GM19351 (cell line): ENCODE data around the gene SMU1.

Source experiments
- ATAC-seq: cut with Tn5 transposase; IDR thresholded peaks from one replicate; pipeline ENCODE4 v1.9.1; 2021; ENCODE audit warnings: mild to moderate bottlenecking, moderate library complexity; ENCODE audit not compliant: unreplicated experiment

SMU1 gene

GRCh38 chr9:33046061-33046460, 30.4 kb downstream of the SMU1 start:
- ATAC-seq: no peak

GRCh38 chr9:33044677-33045282, 31.7 kb downstream of the SMU1 start:
- ATAC-seq: no peak

- peak; percentile 86 for ATAC-seq
Observed at GRCh38 chr9:33044162-33044673, 32.3 kb downstream of the SMU1 start.

- ATAC-seq: no peak
Observed at GRCh38 chr9:33043671-33044070, 32.8 kb downstream of the SMU1 start.

GRCh38 chr9:33042473-33042872, 34.0 kb downstream of the SMU1 start:
- no peak for ATAC-seq

- ATAC-seq: no peak
Observed at GRCh38 chr9:33041432-33042188, 34.9 kb downstream of the SMU1 start.

DNA sequence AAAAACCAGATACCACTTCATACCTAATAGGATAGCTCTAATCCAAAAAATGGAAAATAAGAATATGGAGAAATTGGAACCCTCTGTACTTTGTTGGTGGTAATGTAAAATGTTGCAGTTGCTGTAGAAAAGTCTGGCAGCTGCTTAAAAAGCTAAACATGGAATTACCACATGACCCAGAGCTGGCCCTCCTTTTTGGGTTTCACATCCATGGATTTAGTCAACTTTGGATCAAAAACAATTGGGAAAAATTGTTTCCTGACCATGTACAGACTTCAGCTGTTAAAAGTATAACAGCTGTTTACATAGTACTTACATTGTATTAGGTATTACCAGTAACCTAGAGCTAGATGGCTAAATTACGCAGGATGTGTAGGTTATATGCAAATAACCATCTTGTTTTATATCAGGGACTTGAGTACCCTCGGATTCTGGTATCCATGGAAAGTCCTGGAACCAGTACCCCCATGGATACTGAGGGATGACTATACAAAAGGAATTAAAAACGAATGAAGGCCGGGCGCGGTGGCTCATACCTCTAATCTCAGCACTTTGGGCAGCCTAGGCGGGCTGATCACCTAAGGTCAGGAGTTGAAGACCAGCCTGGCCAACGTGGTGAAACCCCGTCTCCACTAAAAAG, 35.6 kb downstream of the SMU1 start:
- no peak for ATAC-seq

DNA sequence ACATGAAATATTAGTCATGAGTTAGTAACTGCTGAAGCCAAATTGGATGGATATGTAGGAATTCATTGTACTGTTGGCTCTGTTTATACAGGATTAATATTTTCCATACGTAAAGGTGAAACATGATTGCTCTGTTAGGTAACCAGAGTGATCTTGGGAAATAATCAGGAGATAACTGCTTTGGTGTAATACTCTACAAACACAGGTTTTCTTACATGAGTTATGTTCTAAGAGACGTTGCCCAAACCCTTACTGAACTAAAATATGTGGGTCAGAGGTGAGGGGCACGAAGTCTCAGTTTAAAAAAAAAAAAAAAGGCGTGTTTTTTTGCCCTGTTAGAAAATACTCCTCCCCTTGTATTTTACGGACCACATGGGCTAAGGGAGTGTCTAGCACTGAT, 43.6 kb downstream of the SMU1 start:
- ATAC-seq: no peak

- no peak for ATAC-seq
Observed at GRCh38 chr9:33032292-33032691, 44.2 kb downstream of the SMU1 start.

DNA sequence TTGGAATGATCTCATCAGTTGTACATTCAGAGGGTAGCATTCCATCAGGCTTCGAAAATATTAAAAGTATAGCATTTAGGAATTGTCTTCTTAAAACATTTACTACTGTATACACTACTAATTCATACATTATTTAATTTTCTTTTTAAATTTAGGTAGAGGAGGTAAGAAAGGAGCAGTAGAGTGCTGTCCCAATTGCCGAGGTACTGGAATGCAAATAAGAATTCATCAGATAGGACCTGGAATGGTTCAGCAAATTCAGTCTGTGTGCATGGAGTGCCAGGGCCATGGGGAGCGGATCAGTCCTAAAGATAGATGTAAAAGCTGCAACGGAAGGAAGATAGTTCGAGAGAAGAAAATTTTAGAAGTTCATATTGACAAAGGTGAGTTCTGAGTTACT, 46.2 kb downstream of the SMU1 start:
- ATAC-seq: no peak

GRCh38 chr9:33029231-33029786, 47.2 kb downstream of the SMU1 start:
- no peak for ATAC-seq

DNA sequence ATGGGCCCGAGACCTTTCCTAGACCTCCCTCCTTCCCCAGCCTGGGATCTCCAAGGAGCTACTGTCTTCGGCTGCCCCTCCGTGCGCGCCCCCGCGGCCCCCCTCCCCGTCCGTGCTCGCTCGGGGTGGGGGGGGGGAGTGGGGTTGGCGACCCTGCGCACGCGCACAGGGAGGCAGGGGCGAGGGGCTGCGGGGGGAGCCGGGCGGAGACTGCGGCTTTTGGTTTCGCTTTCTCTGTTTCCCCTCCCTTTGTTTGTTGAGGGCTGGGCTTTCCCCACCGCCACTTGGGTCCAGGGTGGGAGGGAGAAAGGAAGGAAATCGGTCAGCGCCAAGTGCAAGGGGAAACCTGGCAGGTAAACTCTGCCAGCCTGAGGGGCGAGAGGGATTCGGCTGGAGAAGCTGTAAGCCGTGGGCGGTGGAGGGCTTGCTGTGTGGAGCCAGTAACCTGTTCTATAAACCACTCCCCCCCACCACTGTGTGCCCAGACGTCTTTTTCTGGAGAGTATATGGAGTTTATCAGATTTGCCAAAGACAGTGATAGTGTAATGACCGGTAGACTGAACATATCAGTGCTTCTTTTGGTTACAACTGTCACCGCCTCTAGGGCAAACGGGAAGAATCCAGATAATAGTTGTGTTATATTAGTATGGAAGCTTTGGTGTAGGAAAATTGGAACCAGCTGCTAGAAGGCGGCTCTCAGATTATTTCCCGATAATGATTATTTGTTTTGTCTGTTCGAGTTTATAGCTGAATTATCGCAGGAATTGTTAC, 50.7 kb downstream of the SMU1 start:
- peak; percentile 37 for ATAC-seq

GRCh38 chr9:33024966-33025571, 51.4 kb downstream of the SMU1 start, which contains the start of gene DNAJA1:
Gene DNAJA1 (plus strand): TSS chr9:33025273. CDS start chr9:33026485, 1,212 bp downstream.
- peak; percentile 91 for ATAC-seq

DNA sequence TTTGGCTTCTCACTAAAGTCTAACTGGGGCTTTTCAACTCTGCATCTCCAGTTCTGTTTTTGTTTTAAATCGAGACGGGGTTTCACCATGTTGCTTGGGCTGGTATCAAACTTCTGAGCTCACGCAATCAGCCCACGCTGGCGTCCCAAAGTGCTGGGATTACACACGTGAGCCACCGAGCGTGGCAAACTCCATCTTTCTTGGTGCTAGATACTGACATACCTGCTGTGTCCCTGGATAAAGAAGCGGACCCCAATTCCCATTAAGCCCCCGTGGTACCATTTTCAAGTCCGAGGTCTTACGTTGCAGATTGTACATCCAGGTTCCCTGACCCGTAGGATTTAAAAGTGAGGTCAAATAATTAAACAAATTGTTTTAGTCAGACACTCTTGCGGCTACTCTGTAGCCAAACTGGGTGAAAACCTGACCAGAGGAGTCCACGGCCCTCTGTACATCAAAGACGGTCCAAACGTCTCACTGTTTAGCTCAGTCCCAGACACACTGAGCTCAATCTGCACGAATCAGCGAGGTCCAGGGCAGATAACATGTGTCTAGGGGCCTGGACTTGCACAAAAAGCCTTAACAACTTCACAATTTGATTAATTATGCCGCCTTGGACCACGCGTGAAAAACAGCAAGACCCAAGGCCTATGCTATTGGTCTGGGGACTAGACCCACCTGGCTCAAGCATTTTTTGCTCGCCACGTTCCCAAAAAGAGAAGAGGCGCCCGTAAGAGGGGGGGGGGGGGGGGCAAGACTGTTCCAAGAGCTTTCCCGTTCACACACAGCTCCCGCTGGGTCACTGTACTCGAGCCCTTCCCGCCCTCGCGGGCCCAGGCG, 52.1 kb downstream of the SMU1 start:
- no peak for ATAC-seq

GRCh38 chr9:33023661-33024060, 52.8 kb downstream of the SMU1 start:
- no peak for ATAC-seq

DNA sequence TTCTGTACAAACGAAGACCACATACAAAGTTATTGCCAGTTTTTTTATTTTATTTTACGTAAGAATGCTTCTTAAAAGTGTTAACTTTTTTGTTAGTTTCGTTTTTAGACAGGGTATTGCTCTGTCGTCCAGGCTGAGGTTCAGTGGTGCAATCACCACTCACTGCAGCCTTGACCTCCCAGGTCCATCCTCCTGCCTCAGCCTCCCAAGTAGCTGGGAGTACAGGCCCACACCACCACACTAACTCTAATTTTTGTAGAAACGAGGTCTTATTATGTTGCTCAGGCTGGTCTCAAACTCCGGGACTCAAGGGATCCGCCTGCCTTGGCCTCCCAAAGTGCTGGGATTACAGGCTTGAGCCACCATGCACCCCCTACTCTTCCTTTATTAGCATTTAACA, 53.7 kb downstream of the SMU1 start:
- ATAC-seq: no peak

- no peak for ATAC-seq
Observed at GRCh38 chr9:33022303-33022702, 54.2 kb downstream of the SMU1 start.

- no peak for ATAC-seq
Observed at GRCh38 chr9:33019797-33020196, 56.7 kb downstream of the SMU1 start.

- ATAC-seq: no peak
Observed at GRCh38 chr9:33017283-33018041, 59.0 kb downstream of the SMU1 start.
